Measurements from ENCODE around the gene PCDHAC1. TPM values are rescaled to one million over a fixed set of nuclear protein-coding genes. Genes with fewer than 3 reads are reported as not detected.

Gene PCDHAC1
- total RNA-seq, 1 donor = under 0.01 TPM

DNA sequence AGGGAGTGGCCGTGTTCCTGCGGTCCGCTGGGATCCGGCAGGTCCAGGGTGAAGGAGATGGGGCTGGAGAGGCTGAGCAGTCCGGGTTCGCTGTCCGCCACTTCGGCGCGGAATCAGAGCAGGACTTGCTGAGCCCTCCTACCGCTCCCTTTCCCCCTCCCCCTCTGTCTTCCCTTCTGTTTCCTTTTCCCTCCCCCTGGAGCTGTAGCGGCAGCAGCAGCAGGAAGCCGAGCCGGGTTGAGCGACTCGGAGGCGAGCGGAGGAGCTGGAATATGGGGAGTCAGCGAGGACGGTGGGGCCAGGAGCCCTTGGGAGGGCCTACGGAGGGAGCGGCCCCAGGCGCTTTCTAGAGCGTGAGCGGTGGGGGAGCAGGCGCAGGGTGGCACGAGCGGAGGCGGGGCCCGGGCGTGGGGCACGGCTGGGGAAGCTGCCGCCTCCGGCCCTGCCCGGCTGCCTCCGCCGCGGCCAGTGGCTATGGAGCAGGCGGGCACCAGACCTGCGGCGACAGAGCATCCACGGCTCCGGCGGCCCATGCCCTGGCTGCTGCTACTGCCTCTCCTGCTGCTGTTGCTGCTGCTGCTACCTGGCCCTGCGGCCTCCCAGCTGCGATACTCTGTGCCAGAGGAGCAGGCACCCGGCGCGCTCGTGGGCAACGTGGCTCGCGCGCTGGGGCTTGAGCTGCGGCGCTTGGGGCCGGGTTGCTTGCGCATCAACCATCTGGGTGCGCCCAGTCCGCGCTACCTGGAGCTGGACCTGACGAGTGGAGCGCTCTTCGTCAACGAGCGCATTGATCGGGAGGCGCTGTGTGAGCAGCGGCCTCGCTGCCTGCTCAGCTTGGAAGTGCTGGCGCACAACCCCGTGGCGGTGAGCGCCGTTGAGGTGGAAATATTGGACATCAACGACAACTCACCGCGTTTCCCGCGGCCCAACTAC is 40.5 kb downstream of the PCDHAC1 start, which contains the start of gene PCDHAC2:
Gene PCDHAC2, plus strand, starts transcription at position 184 of the 933 bp plus-strand sequence. Its CDS starts 291 bp downstream, at position 475.
- DNase-seq (ENCODE audit: low read depth) = no peak
- TF ChIP-seq CTCF (IDR thresholded peaks at IDR 0.05; ENCODE audit: insufficient read depth, low read depth, low read length) = no peak
- peak within 1 kb of the TSS; percentile 43 for H3K4me3 ChIP-seq (ENCODE audit: low read depth, low read length)

- no peak for DNase-seq (ENCODE audit: low read depth)
- TF ChIP-seq CTCF (IDR thresholded peaks at IDR 0.05; ENCODE audit: insufficient read depth, low read depth, low read length) = no peak
- H3K4me3 ChIP-seq (ENCODE audit: low read depth, low read length) = no peak overlapping the region
These were observed 41.3 kb downstream of the PCDHAC1 start for GRCh38 chr5:140967226-140967893.

- TF ChIP-seq CTCF (IDR thresholded peaks at IDR 0.05; ENCODE audit: insufficient read depth, low read depth, low read length) = no peak
- no peak for DNase-seq (ENCODE audit: low read depth)
- H3K4me3 ChIP-seq (ENCODE audit: low read depth, low read length) = no peak overlapping the region
These were observed 43.8 kb downstream of the PCDHAC1 start for GRCh38 chr5:140969880-140970279.

- H3K4me3 ChIP-seq (ENCODE audit: low read depth, low read length) = no peak overlapping the region
- TF ChIP-seq CTCF (IDR thresholded peaks at IDR 0.05; ENCODE audit: insufficient read depth, low read depth, low read length) = no peak
- DNase-seq (ENCODE audit: low read depth) = no peak
These were observed 47.5 kb downstream of the PCDHAC1 start for GRCh38 chr5:140973550-140973949.

GRCh38 chr5:140977003-140977402 is 50.9 kb downstream of the PCDHAC1 start:
- no peak overlapping the region for H3K4me3 ChIP-seq (ENCODE audit: low read depth, low read length)
- no peak for DNase-seq (ENCODE audit: low read depth)
- no peak for TF ChIP-seq CTCF (IDR thresholded peaks at IDR 0.05; ENCODE audit: insufficient read depth, low read depth, low read length)

GRCh38 chr5:140978260-140978659 is 52.2 kb downstream of the PCDHAC1 start:
- DNase-seq (ENCODE audit: low read depth) = no peak
- no peak for TF ChIP-seq CTCF (IDR thresholded peaks at IDR 0.05; ENCODE audit: insufficient read depth, low read depth, low read length)

More at GRCh38 chr5:140978260-140978659, 52.2 kb downstream of the PCDHAC1 start:
- H3K4me3 ChIP-seq (ENCODE audit: low read depth, low read length) = no peak overlapping the region

Measured in fibroblast of villous mesenchyme (primary cell).